Smooth muscle cell (in vitro differentiated cells): ENCODE results near the gene CCDC102A. TPM values are rescaled to one million over a fixed set of nuclear protein-coding genes. Genes with fewer than 3 reads are reported as not detected.

Source experiments
- DNase-seq: peaks from one replicate; lab custom pipeline; 2025; ENCODE audit not compliant: unreplicated experiment; lab: John Stamatoyannopoulos, UW
- H2AFZ ChIP-seq: fragments of 200-600 bp; sonication (generic); 2 replicates; pipeline ENCODE4 v1.6.0; 2016; ENCODE audit warnings: antibody characterized with exemption, low read depth, mild to moderate bottlenecking
- H3F3A ChIP-seq: fragments of 200-600 bp; sonication (generic); 2 replicates; pipeline ENCODE4 v1.6.0; 2017; ENCODE audit warnings: antibody characterized with exemption, low read depth
- H3K27ac ChIP-seq: fragments of 200-600 bp; sonication (generic); 2 replicates; pipeline ENCODE4 v1.5.1; 2016; ENCODE audit warnings: low read depth, mild to moderate bottlenecking
- H3K27me3 ChIP-seq: fragments of 200-600 bp; sonication (generic); 2 replicates; pipeline ENCODE4 v1.6.1; 2016; ENCODE audit warnings: low read depth, mild to moderate bottlenecking
- H3K36me3 ChIP-seq: fragments of 200-600 bp; sonication (generic); 2 replicates; pipeline ENCODE4 v1.5.1; 2016; ENCODE audit warnings: low read depth
- H3K4me1 ChIP-seq: fragments of 200-600 bp; sonication (generic); 2 replicates; pipeline ENCODE4 v1.5.1; 2016; ENCODE audit warnings: low read depth
- H3K4me2 ChIP-seq: fragments of 200-600 bp; sonication (generic); 2 replicates; pipeline ENCODE4 v1.6.0; 2016; ENCODE audit warnings: mild to moderate bottlenecking
- H3K4me3 ChIP-seq: fragments of 200-600 bp; sonication (generic); 2 replicates; pipeline ENCODE4 v1.5.1; 2016; ENCODE audit warnings: mild to moderate bottlenecking
- H3K79me2 ChIP-seq: fragments of 200-600 bp; sonication (generic); 2 replicates; pipeline ENCODE4 v1.6.0; 2016; ENCODE audit warnings: low read depth, mild to moderate bottlenecking
- H3K9ac ChIP-seq: fragments of 200-600 bp; sonication (generic); 2 replicates; pipeline ENCODE4 v1.6.0; 2016; ENCODE audit warnings: low read depth
- H3K9me3 ChIP-seq: fragments of 200-600 bp; sonication (generic); replicated peaks from 2 replicates; pipeline ENCODE4 v1.5.1; 2016; ENCODE audit warnings: low read depth
- H4K20me1 ChIP-seq: fragments of 200-600 bp; sonication (generic); 2 replicates; pipeline ENCODE4 v1.6.0; 2016; ENCODE audit warnings: low read depth
- CTCF ChIP-seq: fragments of 200-600 bp; sonication (generic); IDR thresholded peaks from 2 replicates; pipeline ENCODE4 v1.5.1; 2017; ENCODE audit warnings: borderline replicate concordance, mild to moderate bottlenecking, antibody characterized with exemption; ENCODE audit not compliant: insufficient read depth, poor library complexity, severe bottlenecking
- WGBS: methylation state at CpG from one replicate; pipeline ENCODE4 v1.1.7; 2016; ENCODE audit warnings: low lambda C conversion rate; 5-methylcytosine and 5-hydroxymethylcytosine counted together
- polyA plus RNA-seq: library from polyadenylated mRNA; unstranded; fragments of >200 nt; fragmentation: Nextera tagmentation; extraction: Ambion mirVana; gene quantifications from 2 replicates; pipeline ENCODE4 v1.2.1, GENCODE V29; 2016
- total RNA-seq: library from RNA; depleted of rRNA; stranded (reverse); fragments of >200 nt; gene quantifications from 2 replicates; pipeline ENCODE4 v1.2.3, GENCODE V29; 2014

CCDC102A gene
- total and polyA plus RNA-seq, 2 experiments from 2014 or later: 10.8 to 25.3 TPM

- Histone ChIP-seq H3K4me1 (peaks cover 17% of the 10 kb centered on the region), H3F3A (no peaks in the 10 kb centered on the region), H4K20me1 (peaks cover 32% of the 10 kb centered on the region), H3K27ac (no peak overlapping the region), H3K79me2 (peaks cover 24% of the 10 kb centered on the region), H3K9ac (no peak overlapping the region), H3K9me3 (no peaks in the 10 kb centered on the region), H3K4me2 (no peak overlapping the region), H2AFZ (no peak overlapping the region), H3K36me3 (no peaks in the 10 kb centered on the region), H3K4me3 (no peak overlapping the region), H3K27me3 (peaks cover 5% of the 10 kb centered on the region)
- 90% methylated on average over 3 of the region's 3 CpGs for WGBS
- TF ChIP-seq CTCF: no peak
- no peak for DNase-seq
These were observed 5.2 kb downstream of the CCDC102A start for GRCh38 chr16:57531253-57531575.

- TF ChIP-seq CTCF: no peak
- H3K79me2 ChIP-seq: peaks cover 22% of the 10 kb centered on the region
- no peak overlapping the region for H3K27ac ChIP-seq
- H3K9me3 ChIP-seq: no peaks in the 10 kb centered on the region
- peaks cover 5% of the 10 kb centered on the region for H3K27me3 ChIP-seq
- WGBS: 95% methylated on average over 18 of the region's 22 CpGs
- peaks cover 32% of the 10 kb centered on the region for H4K20me1 ChIP-seq
- H3K4me2 ChIP-seq: no peak overlapping the region
- H2AFZ ChIP-seq: no peak overlapping the region
- no peak overlapping the region for H3K4me3 ChIP-seq
- H3K36me3 ChIP-seq: no peaks in the 10 kb centered on the region
- H3K4me1 ChIP-seq: peaks cover 16% of the 10 kb centered on the region
- no peak overlapping the region for H3K9ac ChIP-seq
- no peaks in the 10 kb centered on the region for H3F3A ChIP-seq
- no peak for DNase-seq
These were observed 5.7 kb downstream of the CCDC102A start for GRCh38 chr16:57530522-57531252.

GRCh38 chr16:57530104-57530521 lies 6.3 kb downstream of the CCDC102A start:
- H3K79me2 ChIP-seq: peaks cover 16% of the 10 kb centered on the region
- H3K9ac ChIP-seq: no peak overlapping the region
- no peak for TF ChIP-seq CTCF
- H2AFZ ChIP-seq: no peak overlapping the region
- no peaks in the 10 kb centered on the region for H3K9me3 ChIP-seq
- no peaks in the 10 kb centered on the region for H3K36me3 ChIP-seq
- H3K4me1 ChIP-seq: peaks cover 10% of the 10 kb centered on the region
- H3K27ac ChIP-seq: no peak overlapping the region
- no peak overlapping the region for H3K4me3 ChIP-seq
- WGBS: 32% methylated on average over 7 of the region's 7 CpGs
- H3F3A ChIP-seq: no peaks in the 10 kb centered on the region
- peaks cover 5% of the 10 kb centered on the region for H3K27me3 ChIP-seq
- H3K4me2 ChIP-seq: no peak overlapping the region
- peaks cover 32% of the 10 kb centered on the region for H4K20me1 ChIP-seq
- no peak for DNase-seq
